Stomach (tissue), 9 donors: ENCODE results near the gene RADX. TPM values are rescaled to one million over a fixed set of nuclear protein-coding genes. Genes with fewer than 3 reads are reported as not detected.

ENCODE experiments used
- DNase-seq, 2 donors: peaks; one replicate each; pipeline versions ENCODE4 v3.0.0 to v3.0.0-alpha.2; 2013 to 2019
- H3K27ac ChIP-seq, 5 donors: fragments of 200-600 bp in 4 of 5; sonication (generic) in 4 of 5; one replicate each; pipeline ENCODE4 v1.5.1; 2013 to 2019; ENCODE audit warnings: mild to moderate bottlenecking in 1 of 5, moderate library complexity in 1 of 5
- H3K27me3 ChIP-seq, 3 donors: fragments of 200-600 bp; sonication (generic); one replicate each; pipeline ENCODE4 v1.5.1; 2017 to 2019; ENCODE audit warnings: mixed run types in 1 of 3
- H3K36me3 ChIP-seq, 4 donors: fragments of 200-600 bp; sonication (generic); 1 replicate in 3 of 4; 2 replicates in 1 of 4; pipeline ENCODE4 v1.5.1; 2016 to 2019
- H3K4me1 ChIP-seq, 4 donors: fragments of 200-600 bp; sonication (generic); one replicate each; pipeline ENCODE4 v1.5.1; 2016 to 2019
- H3K4me3 ChIP-seq, 4 donors: fragments of 200-600 bp; sonication (generic) in 3 of 4; one replicate each; pipeline ENCODE4 v1.5.1; 2016 to 2019; ENCODE audit warnings: mild to moderate bottlenecking in 1 of 4
- H3K9me3 ChIP-seq, 4 donors: fragments of 200-600 bp; sonication (generic); one replicate each; pipeline ENCODE4 v1.5.1; 2016 to 2019
- CTCF ChIP-seq, 7 experiments: fragments of 450-650 bp in 4 of 7; fragments of 200-600 bp in 3 of 7; sonication (generic) in 3 of 7; IDR thresholded peaks; one replicate each; pipeline ENCODE4 v1.5.1; 2016 to 2019; ENCODE audit warnings: antibody characterized with exemption in 7 of 7, control low read depth in 2 of 7, mild to moderate bottlenecking in 1 of 7
- EP300 ChIP-seq: sonication (generic); formaldehyde crosslinking; IDR thresholded peaks from one replicate; pipeline ENCODE4 v1.6.1; 2017; ENCODE audit warnings: antibody characterized with exemption
- POLR2A ChIP-seq, 4 donors: fragments of 450-650 bp; IDR thresholded peaks; one replicate each; pipeline ENCODE4 v1.6.1; 2016; ENCODE audit warnings: antibody characterized with exemption in 4 of 4, control low read depth in 2 of 4, mild to moderate bottlenecking in 1 of 4, moderate library complexity in 1 of 4
- POLR2AphosphoS5 ChIP-seq, 3 donors: sonication (generic); formaldehyde crosslinking; IDR thresholded peaks; one replicate each; pipeline ENCODE4 v1.6.1; 2016; ENCODE audit warnings: antibody characterized with exemption in 3 of 3
- WGBS, 5 donors: extraction: QIAGEN DNeasy Blood & Tissue Kit in 3 of 5; methylation state at CpG; one replicate each; pipeline versions ENCODE4 v1.1.5 to v1.1.7; 2013 to 2018; 5-methylcytosine and 5-hydroxymethylcytosine counted together
- intact Hi-C: fragments of 100-400 bp; cut with DNase I; formaldehyde crosslinking; loops from one replicate; pipeline ENCODE4 v1.15.1; 2023; ENCODE audit warnings: low total_unique reads
- polyA plus RNA-seq, 3 donors: library from polyadenylated mRNA; stranded (reverse); fragments of 200-250 nt; gene quantifications; one replicate each; pipeline ENCODE4 v1.2.3, GENCODE V29; 2013
- total RNA-seq, 5 donors: library from RNA; depleted of rRNA; stranded (reverse); fragments of >200 nt; gene quantifications; one replicate each; pipeline versions ENCODE4 v1.1.0 to v1.2.3, GENCODE V29; 2014 to 2016
- donor health status: healthy with polysubstance abuse.
- donor health status: Bipolar disorder and iron deficiency.
- donor health status: healthy.

Gene RADX
- total and polyA plus RNA-seq, 8 donors: 0.29 to 4.8 (median 1.6) TPM

- TF ChIP-seq CTCF (IDR thresholded peaks at IDR 0.05): no peak
- TF ChIP-seq POLR2A (IDR thresholded peaks at IDR 0.05): no peak
- H3K9me3 ChIP-seq: peaks cover 0 to 6% (median 2%) of the 10 kb centered on the region in 4 donors
- H3K27me3 ChIP-seq: peaks cover 0 to 12% (median 0%) of the 10 kb centered on the region in 3 donors
- 28 to 67% (median 49%) methylated on average over 2 of the region's 2 CpGs for WGBS, 5 donors
- DNase-seq: no peak
- H3K36me3 ChIP-seq: no peaks in the 10 kb centered on the region
- no peaks in the 10 kb centered on the region for H3K4me1 ChIP-seq
- no peak overlapping the region for H3K4me3 ChIP-seq
- intact Hi-C loops: no loop called here
- no peak overlapping the region for H3K27ac ChIP-seq
These were observed 68.9 kb downstream of the RADX start for GRCh38 chrX:106680716-106681115.

GRCh38 chrX:106684207-106684606 is 72.4 kb downstream of the RADX start:
- no peak for DNase-seq
- Histone ChIP-seq H3K27ac (no peak overlapping the region), H3K36me3 (no peaks in the 10 kb centered on the region), H3K4me3 (no peak overlapping the region), H3K27me3 (peaks cover 0 to 9% (median 0%) of the 10 kb centered on the region in 3 donors), H3K4me1 (no peaks in the 10 kb centered on the region), H3K9me3 (peaks cover 0 to 6% (median 2%) of the 10 kb centered on the region in 4 donors)
- 77 to 96% (median 83%) methylated on average over 4 of the region's 4 CpGs for WGBS, 5 donors
- TF ChIP-seq POLR2A (IDR thresholded peaks at IDR 0.05) (no peak), CTCF (IDR thresholded peaks at IDR 0.05) (no peak), POLR2AphosphoS5 (IDR thresholded peaks at IDR 0.05) (no peak), EP300 (no peak)
- intact Hi-C loops: no loop called here

DNA sequence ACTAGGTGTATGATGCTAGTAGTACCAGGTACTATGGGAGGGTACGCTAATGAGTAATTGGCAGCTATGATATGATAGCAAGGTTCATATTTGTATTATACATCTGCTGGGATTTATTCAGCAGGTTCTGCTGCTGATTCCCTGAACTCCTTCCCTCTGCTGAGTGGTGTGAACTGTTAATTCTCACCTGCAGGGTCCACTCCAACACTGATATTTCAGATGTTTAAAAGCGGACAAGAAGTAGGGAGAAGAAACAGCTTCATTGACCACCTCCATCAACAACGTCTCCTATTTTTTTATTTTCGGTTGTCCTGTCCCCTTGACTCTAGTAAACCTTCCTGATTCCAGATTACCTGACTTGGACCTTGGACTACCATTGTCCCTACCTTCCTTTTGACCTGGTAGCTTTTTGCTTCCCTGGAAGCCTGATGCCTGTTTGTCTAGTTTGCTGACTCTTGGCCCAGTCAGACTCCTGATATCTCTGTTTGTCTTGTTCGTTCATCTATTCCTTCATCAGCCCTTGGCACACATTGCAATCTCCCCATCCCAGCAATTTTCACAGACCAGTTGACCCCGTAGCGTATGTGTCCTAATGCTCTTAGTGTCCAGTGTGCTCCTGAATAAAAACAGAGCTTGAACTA is 80.8 kb downstream of the RADX start:
- no peak for TF ChIP-seq POLR2A (IDR thresholded peaks at IDR 0.05)
- peak in 1 of 3 donors; percentile 42 for TF ChIP-seq POLR2AphosphoS5 (IDR thresholded peaks at IDR 0.05)
- TF ChIP-seq EP300: no peak
- no peak for TF ChIP-seq CTCF (IDR thresholded peaks at IDR 0.05)
- peak in 1 of 2 donors; percentile 54 for DNase-seq
- no peaks in the 10 kb centered on the region for H3K36me3 ChIP-seq
- 28 to 51% (median 50%) methylated on average over 7 of the region's 7 CpGs for WGBS, 5 donors
- no peak overlapping the region for H3K4me3 ChIP-seq
- intact Hi-C loops: no loop called here
- H3K4me1 ChIP-seq: no peaks in the 10 kb centered on the region
- peaks cover 0 to 4% (median 0%) of the 10 kb centered on the region in 3 donors for H3K27me3 ChIP-seq
- no peaks in the 10 kb centered on the region for H3K9me3 ChIP-seq
- H3K27ac ChIP-seq: peak overlapping the region in 3 of 5 donors; percentile 25 to 59 (median 48)

DNA sequence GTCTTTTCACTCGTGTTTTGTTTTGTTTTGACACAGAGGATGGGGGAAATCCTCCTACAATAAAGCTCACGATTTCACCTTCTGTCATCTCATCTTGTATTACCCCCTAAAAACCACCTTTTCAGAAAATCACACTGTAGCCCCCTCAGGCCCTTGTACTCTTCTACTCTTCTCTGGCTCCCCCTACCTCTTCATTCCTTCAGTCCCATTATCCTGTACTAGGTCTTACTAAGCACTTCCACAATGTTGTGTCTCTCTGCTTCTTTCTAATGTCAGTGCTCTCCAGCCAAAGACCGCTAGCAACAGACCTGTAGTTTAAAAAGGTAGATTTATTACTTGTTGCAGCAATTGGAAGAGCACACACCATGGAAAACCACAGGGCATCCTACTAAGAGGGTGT is 84.7 kb downstream of the RADX start:
- no peak for DNase-seq
- Histone ChIP-seq H3K27ac (no peak overlapping the region), H3K36me3 (no peaks in the 10 kb centered on the region), H3K4me1 (no peaks in the 10 kb centered on the region), H3K27me3 (peaks cover 0 to 4% (median 0%) of the 10 kb centered on the region in 3 donors), H3K4me3 (no peak overlapping the region), H3K9me3 (no peaks in the 10 kb centered on the region)
- WGBS, 5 donors: 51 to 71% (median 66%) methylated on average over 3 of the region's 3 CpGs
- TF ChIP-seq CTCF (IDR thresholded peaks at IDR 0.05) (no peak), POLR2AphosphoS5 (IDR thresholded peaks at IDR 0.05) (no peak), EP300 (no peak), POLR2A (IDR thresholded peaks at IDR 0.05) (no peak)
- intact Hi-C loops: no loop called here
